Measurements from ENCODE around the gene VIPR2.

Gene VIPR2

GRCh38 chr7:159157714-159158113 lies 13.0 kb upstream of the VIPR2 start:
- no peak for FAIRE-seq

- FAIRE-seq, result no peak
These were observed 12.0 kb upstream of the VIPR2 start for GRCh38 chr7:159156436-159157245.

- FAIRE-seq, result no peak
These were observed 10.7 kb upstream of the VIPR2 start for GRCh38 chr7:159155410-159155809.

- FAIRE-seq, result no peak
These were observed 9.6 kb upstream of the VIPR2 start for GRCh38 chr7:159154243-159154642.

GRCh38 chr7:159153511-159153910 lies 8.8 kb upstream of the VIPR2 start:
- no peak for FAIRE-seq

- FAIRE-seq, result no peak
These were observed 8.1 kb upstream of the VIPR2 start for GRCh38 chr7:159152816-159153215.

GRCh38 chr7:159151231-159151630 lies 6.6 kb upstream of the VIPR2 start:
- FAIRE-seq, result no peak

GRCh38 chr7:159149488-159149887 lies 4.8 kb upstream of the VIPR2 start:
- no peak for FAIRE-seq

- no peak for FAIRE-seq
These were observed 4.0 kb upstream of the VIPR2 start for GRCh38 chr7:159148430-159149395.

- no peak for FAIRE-seq
These were observed 3.0 kb upstream of the VIPR2 start for GRCh38 chr7:159147687-159148086.

- no peak for FAIRE-seq
These were observed 2.6 kb upstream of the VIPR2 start for GRCh38 chr7:159147246-159147645.

- FAIRE-seq, result no peak
These were observed 1.6 kb upstream of the VIPR2 start for GRCh38 chr7:159146084-159146858.

GRCh38 chr7:159145490-159145855 lies 806 bp upstream of the VIPR2 start:
- FAIRE-seq, result no peak

GRCh38 chr7:159143780-159144757 lies 598 bp downstream of the VIPR2 start:
- no peak for FAIRE-seq

GRCh38 chr7:159142730-159143129 lies 1.9 kb downstream of the VIPR2 start:
- FAIRE-seq, result no peak

GRCh38 chr7:159142199-159142598 lies 2.5 kb downstream of the VIPR2 start:
- no peak for FAIRE-seq

- FAIRE-seq, result no peak
These were observed 3.0 kb downstream of the VIPR2 start for GRCh38 chr7:159141660-159142059.

GRCh38 chr7:159141167-159141566 lies 3.5 kb downstream of the VIPR2 start:
- no peak for FAIRE-seq

GRCh38 chr7:159140170-159140910 lies 4.3 kb downstream of the VIPR2 start:
- FAIRE-seq, result no peak

- FAIRE-seq, result no peak
These were observed 5.0 kb downstream of the VIPR2 start for GRCh38 chr7:159139639-159140038.

GRCh38 chr7:159139202-159139601 lies 5.5 kb downstream of the VIPR2 start:
- no peak for FAIRE-seq
